H9 (cell line): ENCODE data around the gene HVCN1. TPM values are rescaled to one million over a fixed set of nuclear protein-coding genes. Genes with fewer than 3 reads are reported as not detected.

ENCODE experiments used
- DNase-seq: peaks from one replicate; pipeline ENCODE4 v3.0.0-alpha.2; 2017
- H2AFZ ChIP-seq: one replicate; pipeline ENCODE4 v1.6.1; 2013; ENCODE audit warnings: mild to moderate bottlenecking, low read length, control low read depth, moderate library complexity
- H2AK5ac ChIP-seq: 2 replicates; pipeline ENCODE4 v1.6.1; 2013; ENCODE audit warnings: low read length, control low read depth, mixed read lengths; ENCODE audit not compliant: insufficient read length
- H2BK120ac ChIP-seq: one replicate; pipeline ENCODE4 v1.6.1; 2013; ENCODE audit warnings: low read depth, mild to moderate bottlenecking, low read length, control low read depth, inconsistent platforms; ENCODE audit not compliant: poor library complexity, severe bottlenecking
- H2BK12ac ChIP-seq: 2 replicates; pipeline ENCODE4 v1.6.1; 2013; ENCODE audit warnings: low read length, control low read depth, mixed read lengths, low read depth; ENCODE audit not compliant: insufficient read length
- H2BK15ac ChIP-seq: 2 replicates; pipeline ENCODE4 v1.6.1; 2013; ENCODE audit warnings: low read depth, low read length, control low read depth
- H2BK20ac ChIP-seq: one replicate; pipeline ENCODE4 v1.6.1; 2013; ENCODE audit warnings: low read depth, mild to moderate bottlenecking, low read length, control low read depth, inconsistent platforms; ENCODE audit not compliant: poor library complexity, severe bottlenecking
- H2BK5ac ChIP-seq: 2 replicates; pipeline ENCODE4 v1.6.1; 2013; ENCODE audit warnings: low read length, control low read depth, mixed read lengths; ENCODE audit not compliant: insufficient read length
- H3K14ac ChIP-seq: 2 replicates; pipeline ENCODE4 v1.6.1; 2013; ENCODE audit warnings: low read length, control low read depth; ENCODE audit not compliant: insufficient read depth
- H3K18ac ChIP-seq: 2 replicates; pipeline ENCODE4 v1.6.1; 2013; ENCODE audit warnings: low read depth, mild to moderate bottlenecking, mixed read lengths, low read length, control low read depth; ENCODE audit not compliant: insufficient read length
- H3K23ac ChIP-seq: 2 replicates; pipeline ENCODE4 v1.6.1; 2013; ENCODE audit warnings: low read length, control low read depth, mixed read lengths, low read depth; ENCODE audit not compliant: insufficient read length
- H3K23me2 ChIP-seq: 2 replicates; pipeline ENCODE4 v1.6.1; 2013; ENCODE audit warnings: low read depth, mild to moderate bottlenecking, mixed read lengths, low read length, control low read depth; ENCODE audit not compliant: insufficient read length, poor library complexity, severe bottlenecking
- H3K27ac ChIP-seq: 2 replicates; pipeline ENCODE4 v1.5.1; 2013; ENCODE audit warnings: low read length, control low read depth, mixed read lengths, low read depth; ENCODE audit not compliant: insufficient read length
- H3K27me3 ChIP-seq: 2 replicates; pipeline ENCODE4 v1.6.1; 2013; ENCODE audit warnings: low read length, control low read depth, inconsistent platforms; ENCODE audit not compliant: insufficient read depth
- H3K4ac ChIP-seq: 2 replicates; pipeline ENCODE4 v1.6.1; 2013; ENCODE audit warnings: low read depth, mild to moderate bottlenecking, control low read depth, inconsistent platforms, low read length, moderate library complexity
- H3K4me1 ChIP-seq: 2 replicates; pipeline ENCODE4 v1.6.1; 2013; ENCODE audit warnings: low read length, control low read depth, inconsistent platforms; ENCODE audit not compliant: insufficient read depth
- H3K4me2 ChIP-seq: 2 replicates; pipeline ENCODE4 v1.6.1; 2013; ENCODE audit warnings: low read length, control low read depth, mixed read lengths; ENCODE audit not compliant: insufficient read length, insufficient read depth
- H3K56ac ChIP-seq: 2 replicates; pipeline ENCODE4 v1.6.1; 2013; ENCODE audit warnings: low read depth, mild to moderate bottlenecking, mixed read lengths, low read length, control low read depth; ENCODE audit not compliant: insufficient read length
- H3K79me1 ChIP-seq: 2 replicates; pipeline ENCODE4 v1.6.1; 2013; ENCODE audit warnings: low read depth, mild to moderate bottlenecking, moderate library complexity, low read length, control low read depth, inconsistent platforms; ENCODE audit not compliant: insufficient read depth, poor library complexity, severe bottlenecking
- H3K79me2 ChIP-seq: 2 replicates; pipeline ENCODE4 v1.6.1; 2013; ENCODE audit warnings: low read length, control low read depth, inconsistent platforms; ENCODE audit not compliant: insufficient read depth
- H3K9ac ChIP-seq: 2 replicates; pipeline ENCODE4 v1.6.1; 2013; ENCODE audit warnings: low read length, control low read depth, mixed read lengths; ENCODE audit not compliant: insufficient read length; ENCODE audit errors: extremely low read depth
- H3K9me3 ChIP-seq: one replicate; pipeline ENCODE4 v1.6.1; 2013; ENCODE audit warnings: low read depth, low read length, inconsistent platforms; ENCODE audit not compliant: control insufficient read depth
- H3T11ph ChIP-seq: one replicate; pipeline ENCODE4 v1.6.1; 2013; ENCODE audit warnings: mild to moderate bottlenecking, low read length, control low read depth, inconsistent platforms
- H4K20me1 ChIP-seq: one replicate; pipeline ENCODE4 v1.6.1; 2013; ENCODE audit not compliant: control insufficient read depth, insufficient read length, insufficient read depth
- H4K5ac ChIP-seq: 2 replicates; pipeline ENCODE4 v1.6.1; 2013; ENCODE audit warnings: low read depth, mild to moderate bottlenecking, mixed read lengths, low read length, control low read depth; ENCODE audit not compliant: insufficient read length
- H4K8ac ChIP-seq: replicated peaks from 2 replicates; pipeline ENCODE4 v1.6.1; 2013; ENCODE audit warnings: low read length, control low read depth, mixed read lengths, low read depth; ENCODE audit not compliant: insufficient read length
- H4K91ac ChIP-seq: 2 replicates; pipeline ENCODE4 v1.6.1; 2013; ENCODE audit warnings: low read depth, mild to moderate bottlenecking, moderate library complexity, mixed read lengths, low read length, control low read depth; ENCODE audit not compliant: insufficient read length
- H3K27ac Mint-ChIP-seq, 3 experiments: 2 replicates in 2 of 3; 3 replicates in 1 of 3; pipeline ENCODE4 v1.8.0; 2020 to 2021; ENCODE audit warnings: mixed read lengths in 3 of 3, mild to moderate bottlenecking in 1 of 3, moderate library complexity in 1 of 3
- H3K27me3 Mint-ChIP-seq: 2 replicates; pipeline ENCODE4 v1.8.0; 2021; ENCODE audit warnings: low read depth, mild to moderate bottlenecking, moderate library complexity, mixed read lengths
- H3K36me3 Mint-ChIP-seq, 3 experiments: 2 replicates in 2 of 3; 3 replicates in 1 of 3; pipeline ENCODE4 v1.8.0; 2020 to 2021; ENCODE audit warnings: low read depth in 3 of 3, mixed read lengths in 3 of 3; ENCODE audit not compliant: insufficient read depth in 1 of 3
- H3K4me1 Mint-ChIP-seq, 2 experiments: 2 replicates each; pipeline ENCODE4 v1.8.0; 2020; ENCODE audit warnings: mixed read lengths in 2 of 2
- H3K4me3 Mint-ChIP-seq, 2 experiments: 2 replicates in 1 of 2; 3 replicates in 1 of 2; pipeline ENCODE4 v1.8.0; 2020 to 2021; ENCODE audit warnings: mild to moderate bottlenecking in 2 of 2, mixed read lengths in 2 of 2, moderate library complexity in 1 of 2
- H3K9me3 Mint-ChIP-seq, 2 experiments: 2 replicates in 1 of 2; 3 replicates in 1 of 2; pipeline ENCODE4 v1.8.0; 2020; ENCODE audit warnings: mild to moderate bottlenecking in 2 of 2, mixed read lengths in 2 of 2, moderate library complexity in 1 of 2
- CTCF ChIP-seq: fragments of 200-600 bp; sonication (generic); conservative IDR thresholded peaks from 3 replicates; pipeline ENCODE4 v1.8.0; 2021; ENCODE audit warnings: antibody characterized with exemption, mild to moderate bottlenecking
- WGBS: extraction: QIAGEN DNeasy Blood & Tissue Kit; methylation state at CpG from one replicate; pipeline ENCODE4 v1.1.7; 2013; ENCODE audit warnings: missing lambda C conversion rate, low lambda C conversion rate, mixed read lengths; ENCODE audit not compliant: insufficient read length; ENCODE audit errors: extremely low coverage; 5-methylcytosine and 5-hydroxymethylcytosine counted together
- total RNA-seq: library from RNA; stranded (reverse); gene quantifications from 2 replicates; pipeline ENCODE4 v1.2.1, GENCODE V29; 2021

Gene HVCN1
- total RNA-seq, 1 experiment from 2014 or later: 5.2 TPM

GRCh38 chr12:110661337-110661972, 27.5 kb downstream of the HVCN1 start:
- Histone ChIP-seq H3T11ph (no peak overlapping the region), H3K14ac (no peak overlapping the region), H3K4me2 (no peak overlapping the region), H2BK5ac (no peak overlapping the region), H2AFZ (no peak overlapping the region), H3K79me2 (no peaks in the 10 kb centered on the region), H3K4ac (no peak overlapping the region), H2AK5ac (no peak overlapping the region), H4K20me1 (peaks cover 3% of the 10 kb centered on the region), H3K18ac (no peak overlapping the region), H4K5ac (no peak overlapping the region), H3K4me1 (0 out of 2 replicates have a peak, but pooled peaks cover 2% of the 10 kb centered on the region), H3K27ac (no peak overlapping the region), H3K9me3 (no peaks in the 10 kb centered on the region), H3K23ac (no peak overlapping the region), H4K91ac (no peak overlapping the region), H3K9ac (no peak overlapping the region), H2BK12ac (no peak overlapping the region), H3K23me2 (no peaks in the 10 kb centered on the region), H3K79me1 (no peaks in the 10 kb centered on the region), H2BK120ac (no peak overlapping the region), H2BK20ac (no peak overlapping the region), H3K27me3 (no peaks in the 10 kb centered on the region), H3K56ac (no peak overlapping the region), H4K8ac (no peak overlapping the region), H2BK15ac (no peak overlapping the region)
- peak overlapping the region in 2 of 3 experiments; percentile 47 to 79; a peak in 1 of 7 replicates for H3K27ac Mint-ChIP-seq
- no CpG with 5 or more reads among the region's 23 CpGs for WGBS
- peaks cover 0 to 3% of the 10 kb centered on the region in 2 experiments; a peak in 3 of 5 replicates for H3K9me3 Mint-ChIP-seq
- no peak for TF ChIP-seq CTCF
- peaks cover 0 to 9% (median 0%) of the 10 kb centered on the region in 3 experiments; a peak in 1 of 7 replicates for H3K36me3 Mint-ChIP-seq
- no peak overlapping the region for H3K4me3 Mint-ChIP-seq
- H3K27me3 Mint-ChIP-seq: peaks cover 1% of the 10 kb centered on the region
- H3K4me1 Mint-ChIP-seq: peaks cover 2 to 4% of the 10 kb centered on the region in 2 experiments
- DNase-seq: no peak
